Cerebellar cortex (tissue), 1 donor: ENCODE data around the gene GULP1.
"Not testable (repeated sequence)": the region's sequence is repeated elsewhere in the genome, so short reads cannot be mapped to it uniquely, and the experiment has no call there.

Source experiments
- DNase-seq: peaks from one replicate; pipeline ENCODE4 v3.0.0-alpha.2; 2015; ENCODE audit warnings: low spot score

Gene GULP1

GRCh38 chr2:188415754-188416083 is 124.0 kb downstream of the GULP1 start:
- DNase-seq: no peak

GRCh38 chr2:188416367-188416766 is 124.7 kb downstream of the GULP1 start:
- no peak for DNase-seq

- no peak for DNase-seq
Measured at GRCh38 chr2:188422726-188423125, 131.1 kb downstream of the GULP1 start.

GRCh38 chr2:188425266-188425665 is 133.6 kb downstream of the GULP1 start:
- no peak for DNase-seq

- no peak for DNase-seq
Measured at GRCh38 chr2:188426121-188426520, 134.4 kb downstream of the GULP1 start.

- no peak for DNase-seq
Measured at GRCh38 chr2:188430705-188431104, 139.0 kb downstream of the GULP1 start.

GRCh38 chr2:188434018-188434417 is 142.3 kb downstream of the GULP1 start:
- no peak for DNase-seq

GRCh38 chr2:188435115-188435514 is 143.4 kb downstream of the GULP1 start:
- no peak for DNase-seq

- DNase-seq: no peak
Measured at GRCh38 chr2:188437537-188437936, 145.9 kb downstream of the GULP1 start.

- no peak for DNase-seq
Measured at GRCh38 chr2:188439986-188440385, 148.3 kb downstream of the GULP1 start.

- DNase-seq: no peak
Measured at GRCh38 chr2:188440849-188441248, 149.2 kb downstream of the GULP1 start.

- DNase-seq: no peak
Measured at GRCh38 chr2:188441288-188441947, 149.7 kb downstream of the GULP1 start.

GRCh38 chr2:188443207-188443606 is 151.5 kb downstream of the GULP1 start:
- no peak for DNase-seq

GRCh38 chr2:188444106-188444835 is 152.6 kb downstream of the GULP1 start:
- DNase-seq: no peak

- DNase-seq: no peak
Measured at GRCh38 chr2:188449561-188449960, 157.9 kb downstream of the GULP1 start.

- no peak for DNase-seq
Measured at GRCh38 chr2:188449971-188450370, 158.3 kb downstream of the GULP1 start.

- no peak for DNase-seq
Measured at GRCh38 chr2:188450732-188451483, 159.2 kb downstream of the GULP1 start.

- DNase-seq: no peak
Measured at GRCh38 chr2:188452084-188452483, 160.4 kb downstream of the GULP1 start.

GRCh38 chr2:188456114-188456909 is 164.6 kb downstream of the GULP1 start:
- DNase-seq: no peak

- DNase-seq: no peak
Measured at GRCh38 chr2:188459061-188459460, 167.4 kb downstream of the GULP1 start.

GRCh38 chr2:188466078-188466477 is 174.4 kb downstream of the GULP1 start:
- DNase-seq: not testable (repeated sequence)

- no peak for DNase-seq
Measured at GRCh38 chr2:188466761-188467160, 175.1 kb downstream of the GULP1 start.
